A549 (cell line): Measurements from ENCODE around the gene DAGLB. TPM values are rescaled to one million over a fixed set of nuclear protein-coding genes. Genes with fewer than 3 reads are reported as not detected.
A peak's percentile ranks its signal among the peaks of the same experiment; 100 is the strongest.

ENCODE experiments used
- ATAC-seq, 2 experiments: fragments of 200-7000 bp in 1 of 2; fragments of >200 bp in 1 of 2; cut with Nextera tagmentation in 1 of 2; cut with Tn5 transposase in 1 of 2; 3 replicates each; pipeline versions ENCODE4 v1.8.0 to v1.9.1; 2018 to 2020; ENCODE audit warnings: mild to moderate bottlenecking in 1 of 2, moderate library complexity in 1 of 2
- CTCF ChIA-PET: fragments of 300-600 bp; sonication (Branson Sonifier 250); formaldehyde crosslinking; extraction: SDS; loops from one replicate; lab custom pipeline; 2021; ENCODE audit warnings: antibody characterized with exemption, inconsistent platforms; lab: Yijun Ruan, JAX
- POLR2A ChIA-PET: fragments of 350-600 bp; formaldehyde crosslinking; extraction: SDS; loops from one replicate; lab custom pipeline; 2021; ENCODE audit warnings: antibody characterized with exemption, inconsistent platforms; lab: Yijun Ruan, JAX
- DNase-seq, 2 experiments: peaks; one replicate each; pipeline versions ENCODE4 v3.0.0 to v3.0.0-alpha.2; 2011 to 2016; ENCODE audit warnings: low read depth in 1 of 2, low spot score in 1 of 2
- FAIRE-seq: peaks from 2 replicates; lab custom pipeline; 2011; peaks lifted over from hg19 to GRCh38; lab: Jason Lieb, UNC
- H3K27ac ChIP-seq, 2 experiments: fragments of >200 bp; sonication (Bioruptor Twin); formaldehyde crosslinking; 3 replicates each; pipeline ENCODE4 v1.5.1; 2016 to 2017
- H3K4me1 ChIP-seq: fragments of >200 bp; sonication (Bioruptor Twin); formaldehyde crosslinking; 3 replicates; pipeline ENCODE4 v1.6.1; 2016
- H3K4me2 ChIP-seq: fragments of >200 bp; sonication (Bioruptor Twin); formaldehyde crosslinking; 3 replicates; pipeline ENCODE4 v1.6.1; 2016
- H3K4me3 ChIP-seq: fragments of >200 bp; sonication (Bioruptor Twin); formaldehyde crosslinking; 3 replicates; pipeline ENCODE4 v1.5.1; 2016
- H3K9me3 ChIP-seq: fragments of >200 bp; sonication (Bioruptor Twin); formaldehyde crosslinking; 3 replicates; pipeline ENCODE4 v1.6.1; 2016
- BHLHE40 ChIP-seq: IDR thresholded peaks from 2 replicates; pipeline ENCODE4 v1.6.1; 2012; ENCODE audit warnings: low read depth, low read length, inconsistent platforms
- CEBPB ChIP-seq, 2 experiments: fragments of >200 bp in 1 of 2; sonication (Bioruptor Twin) in 1 of 2; formaldehyde crosslinking in 1 of 2; IDR thresholded peaks; 2 replicates each; pipeline ENCODE4 v1.6.1; 2012 to 2016
- EHF ChIP-seq: fragments of 250-450 bp; sonication (Bioruptor Pico); IDR thresholded peaks from 2 replicates; pipeline ENCODE4 v1.5.0; 2020; ENCODE audit warnings: mild to moderate bottlenecking
- FOSB ChIP-seq: fragments of 250-450 bp; sonication (Bioruptor Pico); IDR thresholded peaks from 2 replicates; pipeline ENCODE4 v1.5.0; 2020; ENCODE audit warnings: mild to moderate bottlenecking, moderate library complexity
- FOSL2 ChIP-seq, 2 experiments: fragments of 450-650 bp in 1 of 2; fragments of >200 bp in 1 of 2; sonication (Bioruptor Twin) in 1 of 2; formaldehyde crosslinking; IDR thresholded peaks; 2 replicates each; pipeline versions ENCODE4 v1.5.0 to v1.6.1; 2016 to 2020; ENCODE audit warnings: mild to moderate bottlenecking in 1 of 2, moderate library complexity in 1 of 2
- FOXS1 ChIP-seq: fragments of 250-450 bp; sonication (Bioruptor Pico); IDR thresholded peaks from 2 replicates; pipeline ENCODE4 v1.5.0; 2020; ENCODE audit warnings: mild to moderate bottlenecking, moderate library complexity
- HDAC2 ChIP-seq: fragments of 200-600 bp; sonication (generic); IDR thresholded peaks from 2 replicates; pipeline ENCODE4 v1.6.1; 2016
- HOXB13 ChIP-seq: fragments of 250-450 bp; sonication (Bioruptor Pico); IDR thresholded peaks from 2 replicates; pipeline ENCODE4 v1.5.0; 2020; ENCODE audit warnings: low read depth, mild to moderate bottlenecking, moderate library complexity
- JUN ChIP-seq, 2 experiments: fragments of >200 bp; sonication (Bioruptor Twin); formaldehyde crosslinking; IDR thresholded peaks; 2 replicates in 1 of 2; 3 replicates in 1 of 2; pipeline ENCODE4 v1.6.1; 2016 to 2017
- JUNB ChIP-seq: fragments of >200 bp; sonication (Bioruptor Twin); formaldehyde crosslinking; IDR thresholded peaks from 2 replicates; pipeline ENCODE4 v1.6.1; 2016
- MAX ChIP-seq: IDR thresholded peaks from 2 replicates; pipeline ENCODE4 v1.6.1; 2012
- NFE2L2 ChIP-seq: fragments of 150-350 bp; conservative IDR thresholded peaks from 2 replicates; pipeline ENCODE4 v1.6.1; 2014; ENCODE audit warnings: low read length
- NR3C1 ChIP-seq: fragments of >200 bp; sonication (Bioruptor Twin); formaldehyde crosslinking; IDR thresholded peaks from 3 replicates; pipeline ENCODE4 v1.6.1; 2017
- PHF8 ChIP-seq: fragments of 200-600 bp; sonication (generic); IDR thresholded peaks from 2 replicates; pipeline ENCODE4 v1.6.1; 2016; ENCODE audit warnings: low read depth, mild to moderate bottlenecking, antibody characterized with exemption, moderate library complexity, borderline replicate concordance
- POLR2A ChIP-seq: IDR thresholded peaks from 2 replicates; pipeline ENCODE4 v1.6.1; 2012; ENCODE audit warnings: mild to moderate bottlenecking, low read length
- POLR2AphosphoS2 ChIP-seq: conservative IDR thresholded peaks from 2 replicates; pipeline ENCODE4 v1.6.1; 2012; ENCODE audit warnings: low read length, improper control_type of control experiment, inconsistent platforms
- RAD21 ChIP-seq, 2 experiments: fragments of >200 bp in 1 of 2; sonication (Bioruptor Twin) in 1 of 2; formaldehyde crosslinking in 1 of 2; IDR thresholded peaks in 1 of 2; conservative IDR thresholded peaks in 1 of 2; 2 replicates in 1 of 2; 3 replicates in 1 of 2; pipeline ENCODE4 v1.6.1; 2012 to 2018; ENCODE audit warnings: inconsistent platforms in 1 of 2
- RFX5 ChIP-seq: fragments of 450-650 bp; IDR thresholded peaks from 2 replicates; pipeline ENCODE4 v1.7.1; 2014; ENCODE audit warnings: antibody characterized with exemption, mild to moderate bottlenecking, moderate library complexity
- SREBF2 ChIP-seq: fragments of 450-650 bp; IDR thresholded peaks from 2 replicates; pipeline ENCODE4 v1.6.1; 2014; ENCODE audit warnings: mild to moderate bottlenecking, moderate library complexity
- TFCP2L1 ChIP-seq: fragments of 250-450 bp; sonication (Bioruptor Pico); IDR thresholded peaks from 2 replicates; pipeline ENCODE4 v1.5.0; 2021; ENCODE audit warnings: mild to moderate bottlenecking
- ZC3H11A ChIP-seq: fragments of 450-650 bp; IDR thresholded peaks from 2 replicates; pipeline ENCODE4 v1.6.1; 2014; ENCODE audit warnings: antibody characterized with exemption, mild to moderate bottlenecking
- ZFP36 ChIP-seq: fragments of 450-650 bp; IDR thresholded peaks from 2 replicates; pipeline ENCODE4 v1.6.1; 2014; ENCODE audit warnings: borderline replicate concordance; ENCODE audit not compliant: partially characterized antibody
- ZNF302 ChIP-seq: fragments of 250-450 bp; sonication (Bioruptor Pico); IDR thresholded peaks from 2 replicates; pipeline ENCODE4 v1.9.0; 2021; ENCODE audit warnings: inconsistent platforms, mild to moderate bottlenecking, moderate library complexity
- WGBS: methylation state at CpG from one replicate; pipeline ENCODE4 v1.1.6; 2017; ENCODE audit errors: missing lambda C conversion rate; 5-methylcytosine and 5-hydroxymethylcytosine counted together
- polyA plus RNA-seq, 4 experiments: library from polyadenylated mRNA; depleted of rRNA in 3 of 4; stranded (reverse); fragments of >200 nt; fragmentation: RNase III in 1 of 4; extraction: RNeasy Plus Mini Kit Qiagen cat#74134 plus additional on column Dnase treatment in 1 of 4; gene quantifications; 2 replicates in 3 of 4; 3 replicates in 1 of 4; pipeline ENCODE4 v1.2.3, GENCODE V29; 2011 to 2017
- TF ChIP-seq, protein P1 (sequence below): fragments of >200 bp; sonication (Bioruptor Twin); formaldehyde crosslinking; IDR thresholded peaks from 3 replicates; pipeline ENCODE4 v1.6.1; 2016
- TF ChIP-seq, protein P2 (sequence below): fragments of 450-650 bp; IDR thresholded peaks from 2 replicates; pipeline ENCODE4 v1.6.1; 2014; ENCODE audit warnings: antibody characterized with exemption

Gene DAGLB
- polyA plus RNA-seq, 2 of the 4 experiments (the other 2 are of a cell fraction): 14.5 to 19.7 TPM

GRCh38 chr7:6491194-6491593 lies 43.4 kb upstream of the DAGLB start:
- WGBS: 74% methylated on average over 10 of the region's 10 CpGs
- TF ChIP-seq FOXS1 (CRISPR knock-in tag) (no peak), JUN (IDR thresholded peaks at IDR 0.05) (no peak), ZNF302 (CRISPR knock-in tag) (no peak), CEBPB (IDR thresholded peaks at IDR 0.05) (no peak), JUNB (no peak), RFX5 (no peak), FOSB (CRISPR knock-in tag) (no peak), PHF8 (no peak), TFCP2L1 (no peak), EHF (CRISPR knock-in tag) (no peak), ZFP36 (no peak), MAX (no peak), POLR2AphosphoS2 (no peak), HOXB13 (CRISPR knock-in tag) (no peak)
- DNase-seq: no peak
- Histone ChIP-seq H3K4me2 (no peak overlapping the region), H3K4me3 (no peak overlapping the region), H3K9me3 (peaks cover 6% of the 10 kb centered on the region; the same call in 2 of the 3 replicates), H3K27ac (no peak overlapping the region), H3K4me1 (no peaks in the 10 kb centered on the region)
- ChIA-PET POLR2A (no interaction called here), CTCF (no interaction called here)
- no peak for ATAC-seq
- FAIRE-seq: no peak

DNA sequence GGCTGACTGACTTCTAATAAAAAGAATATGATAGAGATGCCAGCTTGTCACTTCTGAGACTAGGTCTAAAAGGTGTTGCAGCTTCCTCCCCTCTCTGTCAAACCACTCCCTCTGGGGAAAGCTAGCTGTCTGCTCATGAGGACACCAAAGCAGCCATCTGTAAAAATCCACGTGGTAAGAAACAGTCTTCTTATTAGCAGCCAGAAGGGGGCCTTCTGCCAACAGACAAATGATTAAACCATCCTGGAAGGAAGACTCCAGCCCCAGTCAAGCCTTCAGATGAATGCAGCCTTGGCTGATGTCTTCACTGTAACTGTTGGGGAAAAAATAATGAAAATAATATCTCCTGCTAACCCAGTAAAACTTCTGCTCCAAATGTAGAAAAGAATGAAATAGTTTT lies 41.9 kb upstream of the DAGLB start:
- Histone ChIP-seq H3K27ac (no peak overlapping the region), H3K4me2 (no peak overlapping the region), H3K9me3 (peaks cover 6% of the 10 kb centered on the region; the same call in 2 of the 3 replicates), H3K4me1 (0 out of 3 replicates have a peak, but pooled peaks cover under 1% of the 10 kb centered on the region), H3K4me3 (no peak overlapping the region)
- FAIRE-seq: no peak
- 7% methylated on average over 1 of the region's 1 CpG for WGBS
- CTCF ChIA-PET: no interaction called here
- peak; percentile 51 to 54; a peak in 2 of 6 replicates for ATAC-seq
- POLR2A ChIA-PET: no interaction called here
- TF ChIP-seq FOSL2 (IDR thresholded peaks at IDR 0.05): no peak
- no peak for TF ChIP-seq FOSL2 (CRISPR knock-in tag; IDR thresholded peaks at IDR 0.05)
- TF ChIP-seq JUN (IDR thresholded peaks at IDR 0.05): no peak
- no peak for TF ChIP-seq ZC3H11A
- TF ChIP-seq, protein P1, sequence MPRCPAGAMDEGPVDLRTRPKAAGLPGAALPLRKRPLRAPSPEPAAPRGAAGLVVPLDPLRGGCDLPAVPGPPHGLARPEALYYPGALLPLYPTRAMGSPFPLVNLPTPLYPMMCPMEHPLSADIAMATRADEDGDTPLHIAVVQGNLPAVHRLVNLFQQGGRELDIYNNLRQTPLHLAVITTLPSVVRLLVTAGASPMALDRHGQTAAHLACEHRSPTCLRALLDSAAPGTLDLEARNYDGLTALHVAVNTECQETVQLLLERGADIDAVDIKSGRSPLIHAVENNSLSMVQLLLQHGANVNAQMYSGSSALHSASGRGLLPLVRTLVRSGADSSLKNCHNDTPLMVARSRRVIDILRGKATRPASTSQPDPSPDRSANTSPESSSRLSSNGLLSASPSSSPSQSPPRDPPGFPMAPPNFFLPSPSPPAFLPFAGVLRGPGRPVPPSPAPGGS: no peak
- TF ChIP-seq FOXS1 (CRISPR knock-in tag): no peak
- no peak for TF ChIP-seq CEBPB (IDR thresholded peaks at IDR 0.05)
- TF ChIP-seq, protein P2, sequence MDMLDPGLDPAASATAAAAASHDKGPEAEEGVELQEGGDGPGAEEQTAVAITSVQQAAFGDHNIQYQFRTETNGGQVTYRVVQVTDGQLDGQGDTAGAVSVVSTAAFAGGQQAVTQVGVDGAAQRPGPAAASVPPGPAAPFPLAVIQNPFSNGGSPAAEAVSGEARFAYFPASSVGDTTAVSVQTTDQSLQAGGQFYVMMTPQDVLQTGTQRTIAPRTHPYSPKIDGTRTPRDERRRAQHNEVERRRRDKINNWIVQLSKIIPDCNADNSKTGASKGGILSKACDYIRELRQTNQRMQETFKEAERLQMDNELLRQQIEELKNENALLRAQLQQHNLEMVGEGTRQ: no peak
- no peak for TF ChIP-seq RAD21 (conservative IDR thresholded peaks at IDR 0.05 in 1 of 2, IDR thresholded peaks at IDR 0.05 in 1 of 2)
- no peak for TF ChIP-seq HDAC2
- no peak for TF ChIP-seq RFX5
- no peak for TF ChIP-seq BHLHE40
- no peak for TF ChIP-seq TFCP2L1
- no peak for TF ChIP-seq MAX
- TF ChIP-seq NR3C1: no peak
- TF ChIP-seq NFE2L2: no peak
- no peak for TF ChIP-seq SREBF2
- TF ChIP-seq POLR2A: no peak
- DNase-seq: peak in 1 of 2 experiments; percentile 62
